DND-41 (cell line): ENCODE measurements around the gene NR1D1.

Experiments used
- ATAC-seq: fragments of 200-7000 bp; cut with Tn5 transposase; 3 replicates; pipeline ENCODE4 v1.9.1; 2021; ENCODE audit warnings: low read depth; ENCODE audit not compliant: insufficient read depth
- DNase-seq: peaks from one replicate; pipeline ENCODE4 v3.0.0-alpha.2; 2020
- H2AFZ ChIP-seq: 2 replicates; pipeline ENCODE4 v1.6.0; 2012; ENCODE audit warnings: low read depth, low read length
- H3K27ac ChIP-seq: 2 replicates; pipeline ENCODE4 v1.5.1; 2012; ENCODE audit warnings: low read length, inconsistent platforms
- H3K27me3 ChIP-seq: fragments of 200-600 bp; sonication (generic); 2 replicates; pipeline ENCODE4 v1.6.0; 2012; ENCODE audit warnings: low read length, mild to moderate bottlenecking, inconsistent platforms; ENCODE audit not compliant: insufficient read depth, poor library complexity
- H3K36me3 ChIP-seq: 2 replicates; pipeline ENCODE4 v1.5.1; 2012; ENCODE audit warnings: low read length, inconsistent platforms; ENCODE audit not compliant: insufficient read depth
- H3K4me1 ChIP-seq: 2 replicates; pipeline ENCODE4 v1.5.1; 2012; ENCODE audit warnings: mild to moderate bottlenecking, low read length; ENCODE audit not compliant: insufficient read depth
- H3K4me2 ChIP-seq: 2 replicates; pipeline ENCODE4 v1.6.0; 2012; ENCODE audit warnings: mild to moderate bottlenecking, moderate library complexity, low read length, inconsistent platforms; ENCODE audit not compliant: insufficient read depth
- H3K4me3 ChIP-seq, 2 experiments: fragments of 200-600 bp in 1 of 2; shearing (Covaris generic) in 1 of 2; 2 replicates each; pipeline ENCODE4 v1.5.1; 2012 to 2016; ENCODE audit warnings: inconsistent platforms in 2 of 2, low read length in 2 of 2, mild to moderate bottlenecking in 2 of 2, low read depth in 1 of 2, moderate library complexity in 1 of 2
- H3K79me2 ChIP-seq: 2 replicates; pipeline ENCODE4 v1.6.0; 2012; ENCODE audit warnings: low read length, inconsistent platforms; ENCODE audit not compliant: insufficient read depth
- H3K9ac ChIP-seq: 2 replicates; pipeline ENCODE4 v1.6.0; 2012; ENCODE audit warnings: low read depth, mild to moderate bottlenecking, inconsistent platforms, low read length, moderate library complexity
- H3K9me3 ChIP-seq: 2 replicates; pipeline ENCODE4 v1.5.1; 2012; ENCODE audit warnings: low read length, moderate library complexity, mild to moderate bottlenecking, inconsistent platforms; ENCODE audit not compliant: insufficient read depth, severe bottlenecking
- H4K20me1 ChIP-seq: 2 replicates; pipeline ENCODE4 v1.6.0; 2012; ENCODE audit warnings: low read length; ENCODE audit not compliant: insufficient read depth
- CTCF ChIP-seq: IDR thresholded peaks from 2 replicates; pipeline ENCODE4 v1.5.1; 2012; ENCODE audit warnings: borderline replicate concordance, low read length, moderate library complexity, mild to moderate bottlenecking; ENCODE audit not compliant: poor library complexity, severe bottlenecking; ENCODE audit errors: extremely low read depth
- EZH2 ChIP-seq: IDR thresholded peaks from 3 replicates; pipeline ENCODE4 v1.6.1; 2012; ENCODE audit warnings: borderline replicate concordance, low read depth, mild to moderate bottlenecking, moderate library complexity, low read length, inconsistent platforms; ENCODE audit not compliant: severe bottlenecking

Gene NR1D1

GRCh38 chr17:40075201-40075941, 25.0 kb downstream of the NR1D1 start:
- Histone ChIP-seq H3K4me1 (peaks cover 4% of the 10 kb centered on the region), H3K27me3 (no peaks in the 10 kb centered on the region), H2AFZ (no peak overlapping the region), H4K20me1 (peaks cover 25% of the 10 kb centered on the region), H3K79me2 (peaks cover 11% of the 10 kb centered on the region), H3K9ac (no peak overlapping the region), H3K36me3 (peaks cover 42% of the 10 kb centered on the region), H3K4me3 (no peak overlapping the region), H3K4me2 (no peak overlapping the region), H3K9me3 (no peaks in the 10 kb centered on the region), H3K27ac (peak overlapping the region; percentile 58; the same call in 1 of the 2 replicates)
- TF ChIP-seq EZH2 (no peak), CTCF (peak; percentile 91)
- DNase-seq (peak; percentile 69), ATAC-seq (peak; percentile 79)

- no peak for TF ChIP-seq CTCF
- TF ChIP-seq EZH2 = no peak
- Histone ChIP-seq H3K4me2 (no peak overlapping the region), H2AFZ (no peak overlapping the region), H3K4me3 (no peak overlapping the region), H3K36me3 (peaks cover 42% of the 10 kb centered on the region), H3K79me2 (peaks cover 16% of the 10 kb centered on the region), H3K4me1 (peaks cover 9% of the 10 kb centered on the region), H3K9ac (no peak overlapping the region), H4K20me1 (peaks cover 25% of the 10 kb centered on the region), H3K27ac (no peak overlapping the region), H3K9me3 (no peaks in the 10 kb centered on the region), H3K27me3 (no peaks in the 10 kb centered on the region)
- DNase-seq (no peak), ATAC-seq (no peak)
These were observed 25.6 kb downstream of the NR1D1 start for GRCh38 chr17:40074871-40075200.

- Histone ChIP-seq H3K4me1 (peaks cover 16% of the 10 kb centered on the region), H2AFZ (no peak overlapping the region), H3K36me3 (peaks cover 37% of the 10 kb centered on the region), H4K20me1 (peaks cover 25% of the 10 kb centered on the region), H3K4me3 (no peak overlapping the region), H3K9me3 (no peaks in the 10 kb centered on the region), H3K4me2 (no peak overlapping the region), H3K9ac (no peak overlapping the region), H3K79me2 (peaks cover 22% of the 10 kb centered on the region), H3K27ac (no peak overlapping the region), H3K27me3 (no peaks in the 10 kb centered on the region)
- ATAC-seq = no peak
- DNase-seq = no peak
- TF ChIP-seq EZH2 = no peak
- TF ChIP-seq CTCF = no peak
These were observed 26.2 kb downstream of the NR1D1 start for GRCh38 chr17:40074175-40074512.
